HepG2 (cell line): Measurements from ENCODE around the gene TRAK1. TPM values are rescaled to one million over a fixed set of nuclear protein-coding genes. Genes with fewer than 3 reads are reported as not detected.
A peak's percentile ranks its signal among the peaks of the same experiment; 100 is the strongest.

Experiments used
- ATAC-seq: fragments of 200-7000 bp; cut with Tn5 transposase; 3 replicates; pipeline ENCODE4 v1.9.1; 2020; ENCODE audit warnings: mild to moderate bottlenecking, moderate library complexity
- BruUV-seq: library from RNA; stranded (reverse); fragments of 400-500 nt; replicated peaks from 2 replicates; lab custom pipeline; 2021; lab: Mats Ljungman, UMichigan
- CTCF ChIA-PET: fragments of 300-600 bp; formaldehyde crosslinking; extraction: SDS; loops from one replicate; lab custom pipeline; 2021; ENCODE audit warnings: low total read pairs, inconsistent platforms, low intra/inter-chr PET ratio; lab: Yijun Ruan, JAX
- POLR2A ChIA-PET: fragments of 350-600 bp; sonication (Branson Sonifier 250); formaldehyde crosslinking; loops from one replicate; lab custom pipeline; 2020; ENCODE audit warnings: antibody characterized with exemption, inconsistent platforms; lab: Yijun Ruan, JAX
- DNase-seq: peaks from one replicate; pipeline ENCODE4 v3.0.0-alpha.2; 2015; ENCODE audit warnings: low spot score
- FAIRE-seq: peaks from 3 replicates; lab custom pipeline; 2011; peaks lifted over from hg19 to GRCh38; lab: Jason Lieb, UNC
- H2AFZ ChIP-seq: one replicate; pipeline ENCODE4 v1.6.1; 2011; ENCODE audit warnings: low read length, inconsistent platforms
- H3K27ac ChIP-seq: fragments of 300-600 bp; 3 replicates; pipeline ENCODE4 v1.8.0; 2011; ENCODE audit warnings: mixed run types, mild to moderate bottlenecking, mixed read lengths, low read length, inconsistent platforms; ENCODE audit not compliant: insufficient read depth; ENCODE audit errors: extremely low read length
- H3K27me3 ChIP-seq, 2 experiments: fragments of 200-600 bp in 1 of 2; 2 replicates in 1 of 2; 3 replicates in 1 of 2; pipeline versions ENCODE4 v1.6.0 to v1.8.0; 2011; ENCODE audit warnings: low read length in 2 of 2, mild to moderate bottlenecking in 2 of 2, moderate library complexity in 2 of 2, inconsistent platforms in 1 of 2; ENCODE audit not compliant: insufficient read depth in 2 of 2, control insufficient read depth in 1 of 2
- H3K36me3 ChIP-seq, 2 experiments: fragments of 200-600 bp in 1 of 2; replicated peaks in 1 of 2; 2 replicates in 1 of 2; 3 replicates in 1 of 2; pipeline versions ENCODE4 v1.5.1 to v1.8.0; 2011; ENCODE audit warnings: low read length in 2 of 2, inconsistent platforms in 1 of 2; ENCODE audit not compliant: insufficient read depth in 2 of 2, control insufficient read depth in 1 of 2
- H3K4me1 ChIP-seq: 2 replicates; pipeline ENCODE4 v1.5.1; 2012; ENCODE audit warnings: low read length, inconsistent platforms; ENCODE audit not compliant: insufficient read depth
- H3K4me2 ChIP-seq: 2 replicates; pipeline ENCODE4 v1.6.0; 2011; ENCODE audit warnings: low read depth, low read length, inconsistent platforms
- H3K4me3 ChIP-seq, 3 experiments: fragments of 200-600 bp in 1 of 3; sonication (generic), shearing (Covaris generic) in 1 of 3; replicated peaks in 1 of 3; 2 replicates each; pipeline ENCODE4 v1.5.1; 2011 to 2016; ENCODE audit warnings: low read length in 3 of 3, inconsistent platforms in 2 of 3, low read depth in 2 of 3, mild to moderate bottlenecking in 2 of 3, control low read depth in 1 of 3, mixed read lengths in 1 of 3; ENCODE audit not compliant: insufficient read depth in 1 of 3
- H3K79me2 ChIP-seq: one replicate; pipeline ENCODE4 v1.6.1; 2011; ENCODE audit warnings: low read length, inconsistent platforms; ENCODE audit not compliant: insufficient read depth
- H3K9ac ChIP-seq: 2 replicates; pipeline ENCODE4 v1.6.0; 2011; ENCODE audit warnings: mild to moderate bottlenecking, low read depth, low read length, inconsistent platforms; ENCODE audit not compliant: insufficient read depth
- H3K9me3 ChIP-seq: 2 replicates; pipeline ENCODE4 v1.5.1; 2012; ENCODE audit warnings: mild to moderate bottlenecking, low read length
- H4K20me1 ChIP-seq: 2 replicates; pipeline ENCODE4 v1.6.0; 2011; ENCODE audit warnings: inconsistent platforms, mild to moderate bottlenecking, low read length, moderate library complexity; ENCODE audit not compliant: insufficient read depth
- AGO2 ChIP-seq: fragments of 200-400 bp; formaldehyde crosslinking; optimal IDR thresholded peaks from 2 replicates; pipeline ENCODE3; 2017; ENCODE audit warnings: mild to moderate bottlenecking, low read depth, low read length, moderate library complexity
- IKZF4 ChIP-seq: sonication (generic); formaldehyde crosslinking; IDR thresholded peaks from 2 replicates; pipeline ENCODE4 v1.5.1; 2020; ENCODE audit warnings: borderline replicate concordance, mild to moderate bottlenecking, low read depth, missing genetic modification reagents; ENCODE audit errors: not compliant biosample characterization
- KLF12 ChIP-seq: sonication (generic); formaldehyde crosslinking; IDR thresholded peaks from 2 replicates; pipeline ENCODE4 v1.4.0; 2020; ENCODE audit warnings: missing genetic modification reagents, borderline replicate concordance
- ZNF329 ChIP-seq: sonication (generic); formaldehyde crosslinking; IDR thresholded peaks from 2 replicates; pipeline ENCODE4 v1.9.0; 2021; ENCODE audit warnings: low read depth, mild to moderate bottlenecking, missing genetic modification reagents
- whole genome bisulfite sequencing: methylation state at CpG from one replicate; pipeline ENCODE4 v1.1.6; 2017; ENCODE audit warnings: low lambda C conversion rate; 5-methylcytosine and 5-hydroxymethylcytosine counted together
- in situ Hi-C: cut with HindIII; loops from 2 replicates; pipeline ENCODE4 v1.10.0; 2017; ENCODE audit warnings: low pct_unique_long_range_greater_than_20kb; ENCODE audit not compliant: extremely low pct_ligation_motif_present
- intact Hi-C: fragments of 100-400 bp; cut with micrococcal nuclease; formaldehyde crosslinking; loops from one replicate; pipeline ENCODE4 v1.10.0; 2022; ENCODE audit not compliant: unreplicated experiment
- polyA plus RNA-seq, 8 experiments: library from polyadenylated mRNA; depleted of rRNA in 3 of 8; stranded (reverse) in 7 of 8; unstranded in 1 of 8; fragments of >200 nt; fragmentation: Illumina TruSeq in 4 of 8; extraction: Trizol in 4 of 8; gene quantifications; 2 replicates each; pipeline versions ENCODE4 v1.2.1 to v1.2.3, GENCODE V29; 2011 to 2016; ENCODE audit warnings: low read depth in 4 of 8, missing spikeins in 1 of 8, mixed read lengths in 1 of 8; ENCODE audit not compliant: insufficient read depth in 1 of 8
- total RNA-seq, 5 experiments: library from RNA; depleted of rRNA; stranded (reverse); fragments of >200 nt; fragmentation: Illumina TruSeq; extraction: Trizol; gene quantifications; 2 replicates each; pipeline ENCODE4 v1.2.3, GENCODE V29; 2016; ENCODE audit warnings: low read depth in 1 of 5
- TF ChIP-seq, protein P1 (sequence below): sonication (generic); formaldehyde crosslinking; IDR thresholded peaks from 2 replicates; pipeline ENCODE4 v1.8.0; 2022; ENCODE audit warnings: low read depth, missing genetic modification reagents

TRAK1 gene
- total and polyA plus RNA-seq, 2 of the 13 experiments (the other 11 are each of a cell fraction or from before 2014, with no cell fraction given), result 20.5 to 46.6 TPM

GRCh38 chr3:42202217-42202865, 111.2 kb downstream of the TRAK1 start:
- ChIA-PET CTCF (no interaction called here), POLR2A (no interaction called here)
- WGBS, result 91% methylated on average over 24 of the region's 35 CpGs
- Histone ChIP-seq H3K27me3 (no peaks in the 10 kb centered on the region), H3K4me3 (no peak overlapping the region), H3K79me2 (no peaks in the 10 kb centered on the region), H3K4me1 (no peaks in the 10 kb centered on the region), H3K27ac (no peak overlapping the region), H2AFZ (no peak overlapping the region), H3K36me3 (peaks cover 29 to 88% of the 10 kb centered on the region in 2 experiments; a peak in 4 of 5 replicates), H3K9me3 (no peaks in the 10 kb centered on the region), H4K20me1 (no peaks in the 10 kb centered on the region), H3K9ac (no peak overlapping the region), H3K4me2 (no peak overlapping the region)
- BruUV-seq, result no TSS peak
- intact Hi-C loops (no loop called here), in situ Hi-C loops (no loop called here)
- TF ChIP-seq KLF12 (CRISPR knock-in tag) (no peak), AGO2 (peak; percentile 45)
- no peak for DNase-seq
- no peak for ATAC-seq
- FAIRE-seq, result no peak

DNA sequence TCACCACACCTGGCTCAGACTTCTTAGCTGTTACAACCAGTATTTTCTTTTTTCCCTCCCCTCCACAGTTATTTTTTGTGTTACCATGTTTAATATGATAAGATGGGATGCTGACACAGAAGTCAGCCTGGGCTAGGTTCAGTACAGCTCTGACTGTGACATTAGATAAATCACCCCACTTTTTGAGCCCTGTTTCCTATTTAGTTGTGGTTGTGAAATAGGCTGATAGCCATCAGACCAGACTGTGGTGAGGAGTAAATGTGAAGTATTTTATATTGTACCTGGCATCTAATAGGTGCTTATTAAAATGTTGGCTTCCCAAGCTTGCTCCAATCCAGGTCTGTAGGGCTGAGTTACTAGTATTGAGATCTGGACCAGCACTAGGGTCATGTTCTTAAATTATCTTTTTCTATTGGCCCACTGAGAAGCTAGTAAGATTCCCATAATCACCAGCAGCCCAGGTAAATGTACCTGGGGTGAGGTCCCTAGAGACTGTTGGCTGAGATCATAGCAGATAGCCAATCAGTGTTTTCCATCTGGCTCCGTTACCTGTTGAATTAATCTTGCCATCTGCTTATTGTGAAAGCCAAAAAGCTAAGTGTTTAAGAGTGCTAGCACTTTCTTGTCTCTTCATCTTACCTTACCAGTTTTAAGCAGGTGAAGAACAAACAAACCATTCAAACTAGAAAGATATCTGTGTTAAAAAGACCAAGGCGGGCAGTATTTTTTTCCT, 113.9 kb downstream of the TRAK1 start:
- in situ Hi-C loops (no loop called here), intact Hi-C loops (no loop called here)
- FAIRE-seq, result no peak

More for the DNA sequence above, 113.9 kb downstream of the TRAK1 start:
- H3K27ac ChIP-seq, result no peak overlapping the region
- H2AFZ ChIP-seq, result no peak overlapping the region
- H3K79me2 ChIP-seq, result no peaks in the 10 kb centered on the region
- no peaks in the 10 kb centered on the region for H4K20me1 ChIP-seq
- no peak overlapping the region for H3K4me3 ChIP-seq
- POLR2A ChIA-PET, result no interaction called here
- CTCF ChIA-PET, result no interaction called here
- H3K4me2 ChIP-seq, result no peak overlapping the region
- TF ChIP-seq ZNF329 (CRISPR knock-in tag), result no peak
- TF ChIP-seq IKZF4, result no peak
- TF ChIP-seq, protein P1, sequence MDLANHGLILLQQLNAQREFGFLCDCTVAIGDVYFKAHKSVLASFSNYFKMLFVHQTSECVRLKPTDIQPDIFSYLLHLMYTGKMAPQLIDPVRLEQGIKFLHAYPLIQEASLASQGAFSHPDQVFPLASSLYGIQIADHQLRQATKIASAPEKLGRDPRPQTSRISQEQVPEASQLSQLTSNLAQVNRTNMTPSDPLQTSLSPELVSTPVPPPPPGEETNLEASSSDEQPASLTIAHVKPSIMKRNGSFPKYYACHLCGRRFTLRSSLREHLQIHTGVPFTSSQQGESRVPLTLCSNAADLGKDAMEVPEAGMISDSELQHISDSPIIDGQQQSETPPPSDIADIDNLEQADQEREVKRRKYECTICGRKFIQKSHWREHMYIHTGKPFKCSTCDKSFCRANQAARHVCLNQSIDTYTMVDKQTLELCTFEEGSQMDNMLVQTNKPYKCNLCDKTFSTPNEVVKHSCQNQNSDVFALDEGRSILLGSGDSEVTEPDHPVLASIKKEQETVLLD, result no peak
- TF ChIP-seq, all 625 proteins: peak for 0
- ATAC-seq, result no peak
- no TSS peak for BruUV-seq
- Histone ChIP-seq H3K27me3 (no peaks in the 10 kb centered on the region), H3K9me3 (no peaks in the 10 kb centered on the region), H3K4me1 (no peaks in the 10 kb centered on the region), H3K36me3 (peaks cover 30 to 78% of the 10 kb centered on the region in 2 experiments; a peak in 4 of 5 replicates), H3K9ac (no peak overlapping the region)
- WGBS, result 94% methylated on average over 2 of the region's 2 CpGs
- no peak for DNase-seq
